SK-N-SH (cell line): ENCODE results near the gene CTDSPL2. TPM values are rescaled to one million over a fixed set of nuclear protein-coding genes. Genes with fewer than 3 reads are reported as not detected.

Source experiments
- CTCF ChIA-PET: fragments of 300-600, 350-600 bp; formaldehyde crosslinking; extraction: SDS; loops from one replicate; lab custom pipeline; 2021; lab: Yijun Ruan, JAX
- POLR2A ChIA-PET: fragments of 350-600 bp; sonication (Branson Sonifier 250); formaldehyde crosslinking; extraction: SDS; loops from one replicate; lab custom pipeline; 2020; ENCODE audit warnings: antibody characterized with exemption, inconsistent platforms; lab: Yijun Ruan, JAX
- DNase-seq: peaks from one replicate; pipeline ENCODE4 v3.0.0; 2012
- H2AFZ ChIP-seq: fragments of 200-600 bp; sonication (generic); 2 replicates; pipeline ENCODE4 v1.8.1; 2016; ENCODE audit warnings: antibody characterized with exemption, mild to moderate bottlenecking, low read depth
- H3F3A ChIP-seq: fragments of 200-600 bp; sonication (generic); replicated peaks from 2 replicates; pipeline ENCODE3; 2016; ENCODE audit warnings: antibody characterized with exemption, mild to moderate bottlenecking; ENCODE audit not compliant: insufficient read depth
- H3K27ac ChIP-seq, 2 experiments: fragments of 200-500 bp in 1 of 2; fragments of 200-600 bp in 1 of 2; sonication (Bioruptor generic) in 1 of 2; sonication (generic), shearing (Covaris generic) in 1 of 2; 2 replicates each; pipeline versions ENCODE4 v1.5.1 to v1.6.1; 2014 to 2016; ENCODE audit warnings: low read depth in 2 of 2, inconsistent platforms in 1 of 2, low read length in 1 of 2, mild to moderate bottlenecking in 1 of 2, mixed read lengths in 1 of 2
- H3K27me3 ChIP-seq: fragments of 200-600 bp; sonication (generic), shearing (Covaris generic); 2 replicates; pipeline ENCODE4 v1.6.1; 2016; ENCODE audit warnings: mixed run types; ENCODE audit not compliant: insufficient read depth
- H3K36me3 ChIP-seq, 2 experiments: fragments of 200-500 bp in 1 of 2; fragments of 200-600 bp in 1 of 2; sonication (Bioruptor generic) in 1 of 2; sonication (generic) in 1 of 2; replicated peaks in 1 of 2; 2 replicates each; pipeline versions ENCODE3 to v1.5.1; 2014 to 2016; ENCODE audit warnings: low read length in 1 of 2, mild to moderate bottlenecking in 1 of 2; ENCODE audit not compliant: insufficient read depth in 2 of 2, control insufficient read depth in 1 of 2
- H3K4me1 ChIP-seq, 2 experiments: fragments of 200-500 bp in 1 of 2; fragments of 200-600 bp in 1 of 2; sonication (Bioruptor generic) in 1 of 2; sonication (generic), shearing (Covaris generic) in 1 of 2; 2 replicates each; pipeline versions ENCODE4 v1.5.1 to v1.6.1; 2014 to 2016; ENCODE audit warnings: low read depth in 1 of 2, low read length in 1 of 2, mixed run types in 1 of 2; ENCODE audit not compliant: insufficient read depth in 2 of 2, control insufficient read depth in 1 of 2
- H3K4me2 ChIP-seq: fragments of 200-600 bp; sonication (generic), shearing (Covaris generic); 2 replicates; pipeline ENCODE4 v1.6.1; 2017; ENCODE audit warnings: mixed run types
- H3K4me3 ChIP-seq, 2 experiments: fragments of 200-500 bp in 1 of 2; fragments of 200-600 bp in 1 of 2; sonication (Bioruptor generic) in 1 of 2; sonication (generic), shearing (Covaris generic) in 1 of 2; 2 replicates each; pipeline versions ENCODE4 v1.5.1 to v1.8.1; 2014 to 2016; ENCODE audit warnings: low read depth in 2 of 2, inconsistent platforms in 1 of 2, low read length in 1 of 2, mild to moderate bottlenecking in 1 of 2, mixed read lengths in 1 of 2, moderate library complexity in 1 of 2
- H3K79me2 ChIP-seq: fragments of 200-600 bp; sonication (generic); 2 replicates; pipeline ENCODE4 v1.8.1; 2017; ENCODE audit warnings: mild to moderate bottlenecking; ENCODE audit not compliant: insufficient read depth
- H3K9ac ChIP-seq: fragments of 200-600 bp; sonication (generic); 2 replicates; pipeline ENCODE4 v1.6.1; 2017; ENCODE audit warnings: mixed run types
- H3K9me2 ChIP-seq: fragments of 200-600 bp; sonication (generic); 2 replicates; pipeline ENCODE4 v1.6.1; 2017; ENCODE audit warnings: mixed run types
- H3K9me3 ChIP-seq: fragments of 200-600 bp; sonication (generic); 2 replicates; pipeline ENCODE4 v1.6.1; 2017; ENCODE audit warnings: mixed run types, mild to moderate bottlenecking, moderate library complexity
- H4K20me1 ChIP-seq: fragments of 200-600 bp; sonication (generic); 2 replicates; pipeline ENCODE4 v1.6.1; 2017; ENCODE audit warnings: mild to moderate bottlenecking, mixed run types; ENCODE audit not compliant: insufficient read depth
- CTCF ChIP-seq: fragments of 200-600 bp; sonication (generic); IDR thresholded peaks from 2 replicates; pipeline ENCODE4 v1.6.1; 2017; ENCODE audit warnings: antibody characterized with exemption, mild to moderate bottlenecking, moderate library complexity
- EZH2phosphoT487 ChIP-seq: fragments of 200-600 bp; sonication (generic); IDR thresholded peaks from 2 replicates; pipeline ENCODE4 v1.6.1; 2017; ENCODE audit warnings: low read depth, mixed run types, mild to moderate bottlenecking, antibody characterized with exemption, moderate library complexity, borderline replicate concordance
- GABPA ChIP-seq: IDR thresholded peaks from 2 replicates; pipeline ENCODE4 v1.4.0; 2012; ENCODE audit warnings: low read depth, mild to moderate bottlenecking
- NRF1 ChIP-seq: IDR thresholded peaks from 2 replicates; pipeline ENCODE4 v1.6.1; 2012; ENCODE audit warnings: low read depth, mild to moderate bottlenecking, low read length
- RAD21 ChIP-seq: IDR thresholded peaks from 2 replicates; pipeline ENCODE4 v1.6.1; 2012; ENCODE audit warnings: mild to moderate bottlenecking, low read length
- RCOR1 ChIP-seq: fragments of 150-350 bp; IDR thresholded peaks from 2 replicates; pipeline ENCODE4 v1.6.1; 2017; ENCODE audit warnings: antibody characterized with exemption, low read length
- SIN3A ChIP-seq: IDR thresholded peaks from 2 replicates; pipeline ENCODE4 v1.6.1; 2012; ENCODE audit warnings: low read depth, mild to moderate bottlenecking, low read length, moderate library complexity, borderline replicate concordance
- SMC3 ChIP-seq: IDR thresholded peaks from 2 replicates; pipeline ENCODE4 v1.6.1; 2012; ENCODE audit warnings: low read depth, low read length, improper control_type of control experiment
- USF1 ChIP-seq: IDR thresholded peaks from 2 replicates; pipeline ENCODE4 v1.4.0; 2012; ENCODE audit warnings: low read depth, borderline replicate concordance
- WGBS: methylation state at CpG from one replicate; pipeline ENCODE4 v1.1.6; 2017; ENCODE audit warnings: low lambda C conversion rate; 5-methylcytosine and 5-hydroxymethylcytosine counted together
- polyA plus RNA-seq, 3 experiments: library from polyadenylated mRNA; depleted of rRNA; stranded (reverse); fragments of >200 nt; gene quantifications; 2 replicates each; pipeline ENCODE4 v1.2.3, GENCODE V29; 2012

Gene CTDSPL2
- polyA plus RNA-seq, 1 of the 3 experiments (the other 2 are of a cell fraction): 9.0 TPM

GRCh38 chr15:44414001-44414400 lies 13.4 kb upstream of the CTDSPL2 start:
- Histone ChIP-seq H3K4me2 (no peak overlapping the region), H3K27ac (no peak overlapping the region), H3K9ac (no peak overlapping the region), H4K20me1 (no peaks in the 10 kb centered on the region), H3F3A (peaks cover 10% of the 10 kb centered on the region), H3K36me3 (peaks cover 0 to 4% of the 10 kb centered on the region in 2 experiments), H3K9me3 (no peaks in the 10 kb centered on the region), H3K79me2 (no peaks in the 10 kb centered on the region), H3K4me1 (no peaks in the 10 kb centered on the region), H2AFZ (no peak overlapping the region), H3K9me2 (no peaks in the 10 kb centered on the region), H3K4me3 (no peak overlapping the region), H3K27me3 (no peaks in the 10 kb centered on the region)
- CTCF ChIA-PET: no interaction called here
- POLR2A ChIA-PET: interaction anchor here (0.7 kb wide), 1 partner anchor 13 kb away, joined by 3 read pairs; no protein-coding TSS in a partner anchor
- no peak for TF ChIP-seq RCOR1
- TF ChIP-seq EZH2phosphoT487: no peak
- no peak for TF ChIP-seq RAD21
- no peak for DNase-seq
- WGBS: 90% methylated on average over 3 of the region's 3 CpGs

GRCh38 chr15:44427756-44428724 lies 611 bp downstream of the CTDSPL2 start:
- no peak for TF ChIP-seq GABPA
- no peak for TF ChIP-seq USF1
- TF ChIP-seq SIN3A: 0 out of 2 replicates have a peak, but pooled peaks have one; percentile 14
- TF ChIP-seq NRF1: no peak
- TF ChIP-seq SMC3: no peak
- peak; percentile 39; the same call in 1 of the 2 replicates for TF ChIP-seq CTCF
- H3K9ac ChIP-seq: peak overlapping the region; percentile 98
- peaks cover 0 to 3% of the 10 kb centered on the region in 2 experiments for H3K36me3 ChIP-seq
- peak; percentile 63 for DNase-seq
- H4K20me1 ChIP-seq: peaks cover 37% of the 10 kb centered on the region
- H3K4me1 ChIP-seq: peaks cover 0 to 3% of the 10 kb centered on the region in 2 experiments; a peak in 2 of 4 replicates
- H3K79me2 ChIP-seq: peaks cover 56% of the 10 kb centered on the region
- no peaks in the 10 kb centered on the region for H3K9me2 ChIP-seq
- no peaks in the 10 kb centered on the region for H3K9me3 ChIP-seq
- ChIA-PET CTCF (interaction anchor here (0.7 to 3.3 kb wide), 8 partner anchors 13 to 130 kb away, joined by 3 to 18 read pairs (median 4); no protein-coding TSS in a partner anchor), POLR2A (interaction anchor here (0.6 to 2.2 kb wide), 6 partner anchors 13 to 682 kb away, joined by 3 to 10 read pairs (median 4); partner anchors contain the start of genes EIF3J, GOLM2 and PDIA3)
- peak overlapping the region; percentile 84 for H2AFZ ChIP-seq
- no peaks in the 10 kb centered on the region for H3K27me3 ChIP-seq
- H3K27ac ChIP-seq: peak overlapping the region; percentile 99
- peak overlapping the region; percentile 77 for H3K4me2 ChIP-seq
- H3K4me3 ChIP-seq: peak overlapping the region; percentile 76 to 86
- H3F3A ChIP-seq: peaks cover 13% of the 10 kb centered on the region
- 2% methylated on average over 27 of the region's 27 CpGs for WGBS
